GM12878 (cell line): ENCODE results near the gene SHPK. TPM values are rescaled to one million over a fixed set of nuclear protein-coding genes. Genes with fewer than 3 reads are reported as not detected.

ENCODE experiments used
- ATAC-seq: fragments of 200-7000 bp; cut with Tn5 transposase; 3 replicates; pipeline ENCODE4 v1.9.1; 2020; ENCODE audit warnings: mild to moderate bottlenecking, moderate library complexity
- BruUV-seq: library from RNA; stranded (reverse); fragments of 400-500 nt; replicated peaks from 2 replicates; lab custom pipeline; 2021; lab: Mats Ljungman, UMichigan
- CTCF ChIA-PET: fragments of 300-600 bp; sonication (Branson Sonifier 250); formaldehyde crosslinking; extraction: SDS; loops from one replicate; lab custom pipeline; 2021; ENCODE audit warnings: inconsistent platforms; lab: Yijun Ruan, JAX
- POLR2A ChIA-PET: fragments of 350-600 bp; formaldehyde crosslinking; extraction: SDS; loops from one replicate; lab custom pipeline; 2021; ENCODE audit warnings: inconsistent platforms; lab: Charles Lee
- RAD21 ChIA-PET: fragments of 300-600 bp; sonication (Branson Sonifier 250); formaldehyde crosslinking; loops from one replicate; lab custom pipeline; 2023; ENCODE audit warnings: antibody characterized with exemption; ENCODE audit not compliant: unreplicated experiment; lab: Charles Lee
- SMC1A ChIA-PET: fragments of 300-600 bp; sonication (Branson Sonifier 250); formaldehyde crosslinking; loops from one replicate; lab custom pipeline; 2023; ENCODE audit not compliant: unreplicated experiment, uncharacterized antibody; lab: Charles Lee
- DNase-seq: peaks from one replicate; pipeline ENCODE4 v3.0.0-alpha.2; 2011; ENCODE audit warnings: low read depth, low spot score
- FAIRE-seq: peaks from 3 replicates; lab custom pipeline; 2011; peaks lifted over from hg19 to GRCh38; lab: Jason Lieb, UNC
- H2AFZ ChIP-seq: 2 replicates; pipeline ENCODE4 v1.6.0; 2011; ENCODE audit warnings: low read depth, low read length, control low read depth; ENCODE audit not compliant: control insufficient read depth
- H3K27ac ChIP-seq: 2 replicates; pipeline ENCODE4 v1.5.1; 2011; ENCODE audit warnings: control low read depth; ENCODE audit not compliant: control insufficient read depth, insufficient read depth
- H3K27me3 ChIP-seq, 2 experiments: replicated peaks in 1 of 2; 2 replicates each; pipeline versions ENCODE4 v1.6.0 to v1.6.1; 2011; ENCODE audit warnings: low read length in 1 of 2; ENCODE audit not compliant: control insufficient read depth in 2 of 2, insufficient read depth in 2 of 2
- H3K36me3 ChIP-seq, 2 experiments: 2 replicates each; pipeline ENCODE4 v1.5.1; 2011; ENCODE audit warnings: low read length in 1 of 2; ENCODE audit not compliant: control insufficient read depth in 2 of 2, insufficient read depth in 2 of 2
- H3K4me1 ChIP-seq: 2 replicates; pipeline ENCODE4 v1.6.1; 2011; ENCODE audit warnings: mild to moderate bottlenecking, low read length, moderate library complexity, mixed read lengths; ENCODE audit not compliant: control insufficient read depth, insufficient read depth
- H3K4me2 ChIP-seq: 2 replicates; pipeline ENCODE4 v1.6.0; 2011; ENCODE audit warnings: control low read depth; ENCODE audit not compliant: control insufficient read depth, insufficient read depth
- H3K4me3 ChIP-seq: fragments of 200-600 bp; sonication (generic); 2 replicates; pipeline ENCODE4 v1.5.1; 2016
- H3K79me2 ChIP-seq: 2 replicates; pipeline ENCODE4 v1.6.0; 2011; ENCODE audit warnings: low read length; ENCODE audit not compliant: control insufficient read depth, insufficient read depth
- H3K9ac ChIP-seq: 2 replicates; pipeline ENCODE4 v1.8.0; 2011; ENCODE audit warnings: low read length, control low read depth, mixed read lengths; ENCODE audit not compliant: control insufficient read depth, insufficient read depth
- H3K9me3 ChIP-seq: replicated peaks from 3 replicates; pipeline ENCODE4 v1.5.1; 2011; ENCODE audit warnings: mild to moderate bottlenecking, low read length; ENCODE audit not compliant: control insufficient read depth, insufficient read depth
- H4K20me1 ChIP-seq: 2 replicates; pipeline ENCODE4 v1.6.0; 2011; ENCODE audit not compliant: control insufficient read depth, insufficient read depth
- ATF2 ChIP-seq: IDR thresholded peaks from 2 replicates; pipeline ENCODE4 v1.6.1; 2012; ENCODE audit warnings: low read length, inconsistent platforms
- ATF7 ChIP-seq: fragments of 450-650 bp; IDR thresholded peaks from 2 replicates; pipeline ENCODE4 v1.6.1; 2016; ENCODE audit warnings: low read depth, mild to moderate bottlenecking
- BMI1 ChIP-seq: fragments of 450-650 bp; IDR thresholded peaks from 2 replicates; pipeline ENCODE4 v1.6.1; 2016; ENCODE audit warnings: mild to moderate bottlenecking, moderate library complexity, borderline replicate concordance
- CEBPB ChIP-seq, 2 experiments: fragments of 150-350 bp in 1 of 2; IDR thresholded peaks; 2 replicates each; pipeline ENCODE4 v1.6.1; 2012 to 2014; ENCODE audit warnings: low read depth in 2 of 2, low read length in 2 of 2, borderline replicate concordance in 1 of 2, inconsistent platforms in 1 of 2
- DPF2 ChIP-seq: fragments of 450-650 bp; IDR thresholded peaks from 2 replicates; pipeline ENCODE4 v1.6.1; 2017; ENCODE audit warnings: mild to moderate bottlenecking
- HDGF ChIP-seq: fragments of 450-650 bp; IDR thresholded peaks from 2 replicates; pipeline ENCODE4 v1.6.1; 2016; ENCODE audit warnings: antibody characterized with exemption
- NKRF ChIP-seq: fragments of 450-650 bp; conservative IDR thresholded peaks from 2 replicates; pipeline ENCODE4 v1.6.1; 2017; ENCODE audit warnings: mild to moderate bottlenecking, moderate library complexity
- PBX3 ChIP-seq: IDR thresholded peaks from 2 replicates; pipeline ENCODE4 v1.6.1; 2011; ENCODE audit warnings: mild to moderate bottlenecking, low read depth, low read length, moderate library complexity; ENCODE audit not compliant: insufficient replicate concordance
- POU2F2 ChIP-seq: IDR thresholded peaks from 3 replicates; pipeline ENCODE4 v1.6.1; 2011; ENCODE audit warnings: low read depth, mild to moderate bottlenecking, low read length, borderline replicate concordance
- RCOR1 ChIP-seq: conservative IDR thresholded peaks from 2 replicates; pipeline ENCODE4 v1.6.1; 2012; ENCODE audit warnings: low read depth, low read length, improper control_type of control experiment
- REST ChIP-seq: IDR thresholded peaks from 2 replicates; pipeline ENCODE4 v1.6.1; 2012; ENCODE audit warnings: mild to moderate bottlenecking, low read depth, low read length
- SMAD1 ChIP-seq: fragments of 450-650 bp; IDR thresholded peaks from 2 replicates; pipeline ENCODE4 v1.6.1; 2018; ENCODE audit warnings: mild to moderate bottlenecking, low read depth; ENCODE audit not compliant: partially characterized antibody
- ZNF24 ChIP-seq: fragments of 450-650 bp; IDR thresholded peaks from 2 replicates; pipeline ENCODE4 v1.6.1; 2017; ENCODE audit warnings: antibody characterized with exemption, mild to moderate bottlenecking
- WGBS: methylation state at CpG from one replicate; pipeline ENCODE4 v1.1.6; 2016; ENCODE audit warnings: low lambda C conversion rate; ENCODE audit not compliant: insufficient replicate concordance, insufficient coverage; ENCODE audit errors: missing lambda C conversion rate; 5-methylcytosine and 5-hydroxymethylcytosine counted together
- in situ Hi-C: fragments of 300-500 bp; cut with MboI; formaldehyde crosslinking; loops from 9 replicates; pipeline ENCODE4 v1.14.3; 2018; ENCODE audit warnings: mixed read lengths
- intact Hi-C: fragments of 100-400 bp; cut with micrococcal nuclease; formaldehyde crosslinking; loops from one replicate; pipeline ENCODE4 v1.14.2; 2022; ENCODE audit not compliant: unreplicated experiment
- polyA plus RNA-seq, 11 experiments: library from polyadenylated mRNA; depleted of rRNA in 4 of 11; unstranded in 6 of 11; stranded (reverse) in 5 of 11; fragments of >200 nt; fragmentation: Nextera tagmentation in 4 of 11; fragmentation: Illumina TruSeq in 1 of 11; extraction: Ambion mirVana in 4 of 11; extraction: Trizol in 1 of 11; gene quantifications; 1 replicate in 1 of 11; 2 replicates in 10 of 11; pipeline versions ENCODE4 v1.2.1 to v1.2.3, GENCODE V29; 2011 to 2016; ENCODE audit warnings: inconsistent platforms in 2 of 11, missing spikeins in 2 of 11, low read depth in 1 of 11
- total RNA-seq, 4 experiments: library from RNA; depleted of rRNA in 3 of 4; stranded (reverse); fragments of >200 nt in 3 of 4; fragmentation: Illumina TruSeq in 1 of 4; extraction: Trizol in 1 of 4; gene quantifications; 2 replicates each; pipeline versions ENCODE4 v1.2.1 to v1.2.3, GENCODE V29; 2013 to 2021

Gene SHPK
- total and polyA plus RNA-seq, 10 of the 15 experiments (the other 5 are each of a cell fraction or from before 2014, with no cell fraction given), result 1.7 to 16.6 (median 12.9) TPM

GRCh38 chr17:3668279-3669084, 32.4 kb upstream of the SHPK start, which contains the start of the genes EMC6 and TAX1BP3:
EMC6 (plus strand) TSS chr17:3668812; CDS start chr17:3669147, 335 bp downstream.
TAX1BP3 (minus strand) TSS chr17:3668578; CDS start chr17:3668526, 52 bp downstream.
- Histone ChIP-seq H3K79me2 (peaks cover 20% of the 10 kb centered on the region), H4K20me1 (no peaks in the 10 kb centered on the region), H3K4me2 (peak within 1 kb of the TSS; percentile 99), H2AFZ (peak within 1 kb of the TSS; percentile 96), H3K27me3 (no peaks in the 10 kb centered on the region), H3K4me3 (peak within 1 kb of the TSS; percentile 84), H3K36me3 (no peaks in the 10 kb centered on the region), H3K27ac (peak within 1 kb of the TSS; percentile 86), H3K4me1 (peaks cover 8% of the 10 kb centered on the region), H3K9ac (peak within 1 kb of the TSS; percentile 98), H3K9me3 (no peaks in the 10 kb centered on the region)
- in situ Hi-C loops, result no loop called here
- CTCF ChIA-PET, result interaction anchor here (1.0 kb wide), 1 partner anchor 32 kb away, joined by 4 read pairs; the partner anchor contains the start of genes CTNS and SHPK
- SMC1A ChIA-PET, result no interaction called here
- DNase-seq, result peak; percentile 86
- 1% methylated on average over 87 of the region's 89 CpGs for WGBS
- POLR2A ChIA-PET, result interaction anchor here (0.6 kb wide), 1 partner anchor 67 kb away, joined by 3 read pairs; no protein-coding TSS in a partner anchor
- intact Hi-C loops, result loop anchor here (10.0 kb wide), 1 partner anchor 114 kb away; the partner anchor contains the start of gene TRPV3
- no TSS peak for BruUV-seq
- peak; percentile 97 for ATAC-seq
- peak; percentile 96 for FAIRE-seq
- RAD21 ChIA-PET, result interaction anchor here (0.6 kb wide), 1 partner anchor 92 kb away, joined by 3 read pairs; no protein-coding TSS in a partner anchor
- TF ChIP-seq CEBPB (IDR thresholded peaks at IDR 0.05; ENCODE audit: borderline replicate concordance in 1 of 2, low read depth in 2 of 2, low read length in 2 of 2), result no peak
- TF ChIP-seq ZNF24, result no peak
- no peak for TF ChIP-seq BMI1
- TF ChIP-seq POU2F2, result peak; percentile 82; the same call in 2 of the 3 replicates
- TF ChIP-seq RCOR1, result no peak
- TF ChIP-seq REST, result no peak
- TF ChIP-seq NKRF, result peak; percentile 58; the same call in 1 of the 2 replicates
- TF ChIP-seq HDGF, result 0 out of 2 replicates have a peak, but pooled peaks have one; percentile 39
- no peak for TF ChIP-seq SMAD1
- TF ChIP-seq PBX3, result no peak
- no peak for TF ChIP-seq ATF7
- TF ChIP-seq DPF2, result no peak
- no peak for TF ChIP-seq ATF2
